Prostate gland (tissue), 2 donors: Measurements from ENCODE around the gene CBFA2T3.
"Not testable (repeated sequence)": the region's sequence is repeated elsewhere in the genome, so short reads cannot be mapped to it uniquely, and the experiment has no call there.

Experiments used
- CTCF ChIP-seq, 4 experiments: fragments of 200-600 bp in 2 of 4; fragments of 450-650 bp in 2 of 4; sonication (generic) in 2 of 4; IDR thresholded peaks; 1 replicate in 3 of 4; 2 replicates in 1 of 4; pipeline ENCODE4 v1.5.1; 2016 to 2019; ENCODE audit warnings: antibody characterized with exemption in 4 of 4, mild to moderate bottlenecking in 2 of 4, moderate library complexity in 2 of 4
- POLR2A ChIP-seq: fragments of 450-650 bp; IDR thresholded peaks from one replicate; pipeline ENCODE4 v1.6.1; 2016; ENCODE audit warnings: antibody characterized with exemption, mild to moderate bottlenecking
- POLR2AphosphoS5 ChIP-seq: sonication (generic); formaldehyde crosslinking; IDR thresholded peaks from one replicate; pipeline ENCODE4 v1.6.1; 2017; ENCODE audit warnings: antibody characterized with exemption

GRCh38 chr16:89016561-89016960, 39.6 kb upstream of the CBFA2T3 start:
- not testable (repeated sequence) for TF ChIP-seq CTCF (IDR thresholded peaks at IDR 0.05); POLR2A; POLR2AphosphoS5
